Endodermal cell (in vitro differentiated cells): ENCODE data around the gene C1orf21. TPM values are rescaled to one million over a fixed set of nuclear protein-coding genes. Genes with fewer than 3 reads are reported as not detected.

ENCODE experiments used
- DNase-seq: peaks from one replicate; pipeline ENCODE4 v3.0.0-alpha.2; 2017
- H3K27ac ChIP-seq: 2 replicates; pipeline ENCODE4 v1.5.1; 2013; ENCODE audit warnings: mild to moderate bottlenecking, low read depth, low read length, moderate library complexity
- H3K27me3 ChIP-seq: 2 replicates; pipeline ENCODE4 v1.6.1; 2013; ENCODE audit warnings: mild to moderate bottlenecking, low read length, moderate library complexity; ENCODE audit not compliant: insufficient read depth, control insufficient read depth, poor library complexity, severe bottlenecking
- H3K36me3 ChIP-seq: 2 replicates; pipeline ENCODE4 v1.7.0; 2013; ENCODE audit warnings: mild to moderate bottlenecking, low read length, moderate library complexity; ENCODE audit not compliant: control insufficient read depth, insufficient read depth
- H3K4me1 ChIP-seq: one replicate; pipeline ENCODE4 v1.7.0; 2013; ENCODE audit warnings: low read length; ENCODE audit not compliant: control insufficient read depth, insufficient read depth
- H3K4me3 ChIP-seq: 2 replicates; pipeline ENCODE4 v1.5.1; 2013; ENCODE audit warnings: mild to moderate bottlenecking, low read length, moderate library complexity
- H3K9ac ChIP-seq: 2 replicates; pipeline ENCODE4 v1.6.1; 2013; ENCODE audit warnings: mild to moderate bottlenecking, low read length, moderate library complexity; ENCODE audit not compliant: poor library complexity, severe bottlenecking; ENCODE audit errors: extremely low read depth
- H3K9me3 ChIP-seq: 2 replicates; pipeline ENCODE4 v1.6.1; 2013; ENCODE audit warnings: mild to moderate bottlenecking, low read length, moderate library complexity; ENCODE audit not compliant: control insufficient read depth
- H3K27ac Mint-ChIP-seq: 2 replicates; pipeline ENCODE4 v1.8.0; 2020; ENCODE audit warnings: mixed read lengths
- H3K27me3 Mint-ChIP-seq: 2 replicates; pipeline ENCODE4 v1.8.0; 2021; ENCODE audit warnings: mild to moderate bottlenecking, mixed read lengths; ENCODE audit not compliant: insufficient read depth
- H3K36me3 Mint-ChIP-seq: 2 replicates; pipeline ENCODE4 v1.8.0; 2020; ENCODE audit warnings: low read depth, mixed read lengths
- H3K4me1 Mint-ChIP-seq: 2 replicates; pipeline ENCODE4 v1.8.0; 2020; ENCODE audit warnings: mixed read lengths
- H3K4me3 Mint-ChIP-seq: 2 replicates; pipeline ENCODE4 v1.8.0; 2020; ENCODE audit warnings: mild to moderate bottlenecking, moderate library complexity, mixed read lengths
- H3K9me3 Mint-ChIP-seq: 2 replicates; pipeline ENCODE4 v1.8.0; 2020; ENCODE audit warnings: mild to moderate bottlenecking, mixed read lengths
- WGBS, 2 experiments: methylation state at CpG; one replicate each; pipeline versions ENCODE4 v1.1.5 to v1.1.7; 2013; ENCODE audit warnings: missing lambda C conversion rate in 2 of 2, mixed read lengths in 1 of 2; ENCODE audit not compliant: insufficient coverage in 1 of 2, insufficient read length in 1 of 2; 5-methylcytosine and 5-hydroxymethylcytosine counted together
- total RNA-seq, 2 donors: library from RNA; stranded (reverse); fragmentation: NEBNext Ultra II Directional in 1 of 2; extraction: Animal tissue kit (Norgen Biotek cat#: 25700) in 1 of 2; gene quantifications; 2 replicates in 1 of 2; 3 replicates in 1 of 2; pipeline ENCODE4 v1.2.1, GENCODE V29; 2021
- TF ChIP-seq, protein P1 (sequence below): fragments of 200-600 bp; sonication (generic); conservative IDR thresholded peaks from 2 replicates; pipeline ENCODE4 v1.5.0; 2021; ENCODE audit warnings: antibody characterized with exemption, mild to moderate bottlenecking

C1orf21 gene
- total RNA-seq, 2 donors from 2014 or later: 9.1 to 10.2 TPM

DNA sequence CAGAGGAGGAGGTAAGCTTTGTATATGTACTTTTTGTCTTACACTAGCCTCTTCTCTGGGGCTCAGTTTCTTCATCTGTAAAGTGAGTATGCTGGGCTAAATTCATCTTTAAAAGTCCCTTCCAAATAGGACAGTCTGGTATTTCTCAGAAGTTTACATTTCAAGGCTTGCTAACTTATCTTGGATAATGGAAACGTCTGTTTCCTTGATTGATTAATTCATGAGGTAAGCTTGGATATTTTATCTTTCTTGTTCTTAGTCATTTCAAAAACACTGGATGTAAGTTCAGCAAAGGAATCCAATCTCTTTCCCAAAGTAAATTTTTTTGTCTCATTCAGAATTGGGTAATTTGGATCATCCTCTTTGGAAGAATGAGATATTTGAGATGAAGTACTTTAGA, 256.8 kb downstream of the C1orf21 start:
- no peaks in the 10 kb centered on the region for H3K27me3 ChIP-seq
- no peak for DNase-seq
- H3K36me3 ChIP-seq: no peaks in the 10 kb centered on the region
- WGBS, 2 experiments: 90 to 100% methylated on average over 1 of the region's 1 CpG
- Mint-ChIP-seq H3K27me3 (peaks cover 11% of the 10 kb centered on the region), H3K27ac (no peak overlapping the region), H3K4me3 (no peak overlapping the region), H3K4me1 (peaks cover 4% of the 10 kb centered on the region), H3K36me3 (no peaks in the 10 kb centered on the region), H3K9me3 (peaks cover 2% of the 10 kb centered on the region)
- H3K9ac ChIP-seq: no peak overlapping the region
- H3K4me1 ChIP-seq: no peaks in the 10 kb centered on the region
- no peak overlapping the region for H3K27ac ChIP-seq
- H3K4me3 ChIP-seq: no peak overlapping the region
- peaks cover 2% of the 10 kb centered on the region for H3K9me3 ChIP-seq
- TF ChIP-seq, protein P1, sequence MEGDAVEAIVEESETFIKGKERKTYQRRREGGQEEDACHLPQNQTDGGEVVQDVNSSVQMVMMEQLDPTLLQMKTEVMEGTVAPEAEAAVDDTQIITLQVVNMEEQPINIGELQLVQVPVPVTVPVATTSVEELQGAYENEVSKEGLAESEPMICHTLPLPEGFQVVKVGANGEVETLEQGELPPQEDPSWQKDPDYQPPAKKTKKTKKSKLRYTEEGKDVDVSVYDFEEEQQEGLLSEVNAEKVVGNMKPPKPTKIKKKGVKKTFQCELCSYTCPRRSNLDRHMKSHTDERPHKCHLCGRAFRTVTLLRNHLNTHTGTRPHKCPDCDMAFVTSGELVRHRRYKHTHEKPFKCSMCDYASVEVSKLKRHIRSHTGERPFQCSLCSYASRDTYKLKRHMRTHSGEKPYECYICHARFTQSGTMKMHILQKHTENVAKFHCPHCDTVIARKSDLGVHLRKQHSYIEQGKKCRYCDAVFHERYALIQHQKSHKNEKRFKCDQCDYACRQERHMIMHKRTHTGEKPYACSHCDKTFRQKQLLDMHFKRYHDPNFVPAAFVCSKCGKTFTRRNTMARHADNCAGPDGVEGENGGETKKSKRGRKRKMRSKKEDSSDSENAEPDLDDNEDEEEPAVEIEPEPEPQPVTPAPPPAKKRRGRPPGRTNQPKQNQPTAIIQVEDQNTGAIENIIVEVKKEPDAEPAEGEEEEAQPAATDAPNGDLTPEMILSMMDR: no peak

DNA sequence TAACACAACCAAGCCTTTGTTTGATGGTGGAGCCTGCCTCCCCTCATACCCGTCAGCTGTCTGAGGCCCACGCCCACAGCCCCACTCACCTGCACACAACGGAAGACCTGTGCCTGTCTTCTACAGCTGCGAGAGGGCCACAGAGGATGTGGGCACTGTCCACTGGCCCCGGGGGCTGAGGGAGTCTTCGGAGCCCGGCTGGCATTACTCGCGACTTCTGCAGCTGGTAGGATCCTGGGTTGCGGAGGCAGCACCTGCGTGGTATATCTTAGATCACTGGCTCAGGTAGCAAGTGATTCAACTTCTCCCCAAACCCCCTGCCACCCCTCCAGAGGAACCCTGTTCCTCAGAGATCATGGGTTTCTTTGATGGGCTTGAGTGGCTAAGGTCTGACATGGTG, 257.9 kb downstream of the C1orf21 start:
- Histone ChIP-seq H3K9me3 (no peaks in the 10 kb centered on the region), H3K9ac (no peak overlapping the region), H3K4me3 (no peak overlapping the region), H3K4me1 (no peaks in the 10 kb centered on the region), H3K27me3 (no peaks in the 10 kb centered on the region), H3K36me3 (no peaks in the 10 kb centered on the region), H3K27ac (no peak overlapping the region)
- Mint-ChIP-seq H3K4me3 (no peak overlapping the region), H3K36me3 (no peaks in the 10 kb centered on the region), H3K9me3 (no peaks in the 10 kb centered on the region), H3K4me1 (no peaks in the 10 kb centered on the region), H3K27ac (no peak overlapping the region), H3K27me3 (peaks cover 18% of the 10 kb centered on the region)
- 95% methylated on average over 9 to 11 of the region's 11 CpGs for WGBS, 2 experiments
- no peak for DNase-seq
- TF ChIP-seq, protein P1: no peak

GRCh38 chr1:184646178-184646701, 259.4 kb downstream of the C1orf21 start:
- H3K4me3 ChIP-seq: no peak overlapping the region
- no peaks in the 10 kb centered on the region for H3K4me1 Mint-ChIP-seq
- no peaks in the 10 kb centered on the region for H3K36me3 Mint-ChIP-seq
- H3K27me3 Mint-ChIP-seq: peaks cover 22% of the 10 kb centered on the region
- peaks cover under 1% of the 10 kb centered on the region for H3K9me3 Mint-ChIP-seq
- H3K27ac Mint-ChIP-seq: no peak overlapping the region
- no peaks in the 10 kb centered on the region for H3K4me1 ChIP-seq
- H3K27me3 ChIP-seq: no peaks in the 10 kb centered on the region
- H3K36me3 ChIP-seq: no peaks in the 10 kb centered on the region
- TF ChIP-seq, protein P1: no peak
- H3K9ac ChIP-seq: no peak overlapping the region
- no peaks in the 10 kb centered on the region for H3K9me3 ChIP-seq
- H3K27ac ChIP-seq: no peak overlapping the region
- no peak overlapping the region for H3K4me3 Mint-ChIP-seq
- 91 to 95% methylated on average over 2 to 3 of the region's 3 CpGs for WGBS, 2 experiments
- no peak for DNase-seq
